ENCODE results near the gene TMEM163. TPM values are rescaled to one million over a fixed set of nuclear protein-coding genes. Genes with fewer than 3 reads are reported as not detected.
"Not testable (repeated sequence)": the region's sequence is repeated elsewhere in the genome, so short reads cannot be mapped to it uniquely, and the experiment has no call there.

Gene TMEM163
- total and polyA plus RNA-seq, 2 donors from 2014 or later = 2.6 to 5.9 TPM

GRCh38 chr2:134726645-134727044 lies 7.8 kb upstream of the TMEM163 start:
- no peaks in the 10 kb centered on the region for H3K36me3 ChIP-seq (ENCODE audit: control insufficient read depth in 2 of 3, insufficient read depth in 3 of 3, low read length in 3 of 3)
- H3K9me3 ChIP-seq (ENCODE audit: control insufficient read depth in 2 of 3, insufficient read depth in 1 of 3, low read length in 3 of 3) = no peaks in the 10 kb centered on the region
- H3K9ac ChIP-seq (ENCODE audit: low read length in 3 of 3) = no peak overlapping the region
- H3K27ac ChIP-seq (ENCODE audit: low read depth in 2 of 2, low read length in 2 of 2) = no peak overlapping the region
- TF ChIP-seq CTCF (IDR thresholded peaks at IDR 0.05; ENCODE audit: borderline replicate concordance, extremely low read depth, insufficient read depth) = no peak
- no peak overlapping the region for H3K4me3 ChIP-seq (ENCODE audit: low read length in 3 of 3)
- no peaks in the 10 kb centered on the region for H3K27me3 ChIP-seq (ENCODE audit: control insufficient read depth, insufficient read depth, low read length)
- H3K4me1 ChIP-seq (ENCODE audit: control insufficient read depth in 2 of 3, insufficient read depth in 2 of 3, low read depth in 1 of 3, low read length in 3 of 3) = no peaks in the 10 kb centered on the region
- intact Hi-C loops (cut with DNase I) = no loop called here
- no peak for DNase-seq
- FAIRE-seq = no peak

DNA sequence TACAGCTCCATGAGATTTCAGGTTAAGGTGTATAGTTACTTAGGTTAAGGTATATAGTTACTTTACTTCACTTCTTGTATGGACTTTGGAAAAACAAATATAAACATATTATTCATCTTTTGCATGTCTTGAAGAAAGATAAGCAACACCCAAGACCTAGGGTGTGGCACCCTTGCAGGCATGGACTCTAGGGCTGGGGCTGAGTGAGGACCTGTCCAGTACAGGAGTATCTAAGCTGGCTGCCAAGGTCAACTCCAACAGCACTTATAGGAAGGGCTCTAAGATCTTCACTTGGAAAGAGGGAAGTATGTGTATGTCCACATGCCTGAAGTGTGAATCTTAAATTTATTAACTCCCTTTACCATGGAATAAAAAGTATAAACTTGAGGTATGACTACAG lies 7.1 kb upstream of the TMEM163 start:
- DNase-seq (no peak), FAIRE-seq (no peak)
- no peaks in the 10 kb centered on the region for H3K27me3 ChIP-seq (ENCODE audit: control insufficient read depth, insufficient read depth, low read length)
- H3K4me1 ChIP-seq (ENCODE audit: control insufficient read depth in 2 of 3, insufficient read depth in 2 of 3, low read depth in 1 of 3, low read length in 3 of 3) = no peaks in the 10 kb centered on the region
- TF ChIP-seq CTCF (IDR thresholded peaks at IDR 0.05; ENCODE audit: borderline replicate concordance, extremely low read depth, insufficient read depth) = no peak
- H3K27ac ChIP-seq (ENCODE audit: low read depth in 2 of 2, low read length in 2 of 2) = no peak overlapping the region
- H3K9ac ChIP-seq (ENCODE audit: low read length in 3 of 3) = no peak overlapping the region
- H3K9me3 ChIP-seq (ENCODE audit: control insufficient read depth in 2 of 3, insufficient read depth in 1 of 3, low read length in 3 of 3) = no peaks in the 10 kb centered on the region
- H3K36me3 ChIP-seq (ENCODE audit: control insufficient read depth in 2 of 3, insufficient read depth in 3 of 3, low read length in 3 of 3) = no peaks in the 10 kb centered on the region
- intact Hi-C loops (cut with DNase I) = no loop called here
- H3K4me3 ChIP-seq (ENCODE audit: low read length in 3 of 3) = no peak overlapping the region

DNA sequence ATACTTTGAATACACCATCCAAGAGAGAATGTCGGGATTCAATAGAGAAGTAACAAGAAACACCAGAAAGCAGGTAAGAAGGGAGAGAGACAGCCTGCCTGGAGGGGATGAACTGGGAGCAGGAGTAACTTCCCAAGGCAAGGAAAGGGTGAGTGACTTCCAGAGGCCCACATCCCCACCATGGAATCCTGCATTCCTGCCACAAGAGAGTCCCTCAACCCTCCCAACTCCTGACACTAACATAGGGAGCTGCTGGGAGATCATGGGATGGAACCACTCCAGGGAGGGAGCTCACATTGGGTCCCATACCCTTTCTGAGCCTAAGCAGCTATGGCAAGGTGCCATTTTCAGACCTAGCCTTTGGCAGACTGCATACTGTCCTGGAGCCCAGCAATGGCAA lies 5.5 kb upstream of the TMEM163 start:
- intact Hi-C loops (cut with DNase I) = no loop called here
- no peak for TF ChIP-seq CTCF (IDR thresholded peaks at IDR 0.05; ENCODE audit: borderline replicate concordance, extremely low read depth, insufficient read depth)
- Histone ChIP-seq H3K4me1 (ENCODE audit: control insufficient read depth in 2 of 3, insufficient read depth in 2 of 3, low read depth in 1 of 3, low read length in 3 of 3) (no peaks in the 10 kb centered on the region), H3K36me3 (ENCODE audit: control insufficient read depth in 2 of 3, insufficient read depth in 3 of 3, low read length in 3 of 3) (no peaks in the 10 kb centered on the region), H3K27me3 (ENCODE audit: control insufficient read depth, insufficient read depth, low read length) (peaks cover 12% of the 10 kb centered on the region), H3K4me3 (ENCODE audit: low read length in 3 of 3) (no peak overlapping the region), H3K27ac (ENCODE audit: low read depth in 2 of 2, low read length in 2 of 2) (no peak overlapping the region), H3K9ac (ENCODE audit: low read length in 3 of 3) (no peak overlapping the region), H3K9me3 (ENCODE audit: control insufficient read depth in 2 of 3, insufficient read depth in 1 of 3, low read length in 3 of 3) (no peaks in the 10 kb centered on the region)
- FAIRE-seq = no peak
- no peak for DNase-seq

DNA sequence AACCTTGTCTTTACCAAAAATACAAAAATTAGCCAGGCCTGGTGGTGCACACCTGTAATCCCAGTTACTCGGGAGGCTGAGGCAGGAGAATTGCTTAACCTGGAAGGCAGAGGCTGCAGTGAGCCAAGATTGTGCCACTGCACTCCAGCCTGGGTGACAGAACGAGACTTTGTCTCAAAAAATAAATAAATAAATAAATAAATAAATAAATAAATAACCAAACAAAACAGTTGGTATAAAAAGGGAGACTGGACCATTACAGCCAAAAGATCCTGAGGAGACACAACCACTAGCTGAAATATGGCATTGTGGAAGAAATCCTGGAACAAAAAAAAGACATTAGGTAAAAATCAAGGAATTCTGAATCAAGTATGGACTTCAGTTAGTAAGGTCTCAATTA lies 4.9 kb upstream of the TMEM163 start:
- FAIRE-seq; H3K9ac ChIP-seq (ENCODE audit: low read length in 3 of 3); intact Hi-C loops (cut with DNase I); H3K27ac ChIP-seq (ENCODE audit: low read depth in 2 of 2, low read length in 2 of 2); H3K4me1 ChIP-seq (ENCODE audit: control insufficient read depth in 2 of 3, insufficient read depth in 2 of 3, low read depth in 1 of 3, low read length in 3 of 3); DNase-seq; H3K36me3 ChIP-seq (ENCODE audit: control insufficient read depth in 2 of 3, insufficient read depth in 3 of 3, low read length in 3 of 3); H3K9me3 ChIP-seq (ENCODE audit: control insufficient read depth in 2 of 3, insufficient read depth in 1 of 3, low read length in 3 of 3); H3K4me3 ChIP-seq (ENCODE audit: low read length in 3 of 3): not testable (repeated sequence)
- peaks cover 12% of the 10 kb centered on the region for H3K27me3 ChIP-seq (ENCODE audit: control insufficient read depth, insufficient read depth, low read length)
